HepG2 (cell line): Measurements from ENCODE around the gene SNX30. TPM values are rescaled to one million over a fixed set of nuclear protein-coding genes. Genes with fewer than 3 reads are reported as not detected.

Source experiments
- CCDC6 ChIP-seq: sonication (generic); formaldehyde crosslinking; IDR thresholded peaks from 2 replicates; pipeline ENCODE4 v1.8.1; 2022; ENCODE audit warnings: mild to moderate bottlenecking, missing genetic modification reagents, moderate library complexity
- ETV5 ChIP-seq: IDR thresholded peaks from 2 replicates; pipeline ENCODE4 v1.6.1; 2018; ENCODE audit warnings: missing biosample characterization, missing genetic modification reagents, inconsistent platforms, borderline replicate concordance
- KLF16 ChIP-seq, 2 experiments: sonication (generic) in 1 of 2; formaldehyde crosslinking in 1 of 2; IDR thresholded peaks; 2 replicates each; pipeline versions ENCODE4 v1.6.1 to v1.8.0; 2016 to 2023; ENCODE audit warnings: missing genetic modification reagents in 2 of 2, missing compliant biosample characterization in 1 of 2
- MBNL3 ChIP-seq: fragments of 250-450 bp; sonication (Bioruptor Pico); conservative IDR thresholded peaks from 2 replicates; pipeline ENCODE4 v1.8.0; 2022; ENCODE audit warnings: mild to moderate bottlenecking, inconsistent platforms
- NPAS2 ChIP-seq: sonication (generic); formaldehyde crosslinking; IDR thresholded peaks from 2 replicates; pipeline ENCODE4 v1.8.0; 2022; ENCODE audit warnings: mild to moderate bottlenecking, missing genetic modification reagents, borderline replicate concordance
- NRL ChIP-seq: sonication (generic); formaldehyde crosslinking; IDR thresholded peaks from 2 replicates; pipeline ENCODE4 v1.5.0; 2020; ENCODE audit warnings: missing genetic modification reagents, mild to moderate bottlenecking, moderate library complexity, borderline replicate concordance
- ZBTB20 ChIP-seq: sonication (generic); formaldehyde crosslinking; IDR thresholded peaks from 2 replicates; pipeline ENCODE4 v1.8.1; 2023; ENCODE audit warnings: missing genetic modification reagents, low read depth, mild to moderate bottlenecking, borderline replicate concordance
- ZNF30 ChIP-seq: sonication (generic); formaldehyde crosslinking; IDR thresholded peaks from 2 replicates; pipeline ENCODE4 v1.5.0; 2020; ENCODE audit warnings: mild to moderate bottlenecking, missing genetic modification reagents
- ZNF329 ChIP-seq: sonication (generic); formaldehyde crosslinking; IDR thresholded peaks from 2 replicates; pipeline ENCODE4 v1.9.0; 2021; ENCODE audit warnings: low read depth, mild to moderate bottlenecking, missing genetic modification reagents
- ZNF331 ChIP-seq: sonication (generic); formaldehyde crosslinking; IDR thresholded peaks from 2 replicates; pipeline ENCODE4 v1.4.0; 2020; ENCODE audit warnings: missing genetic modification reagents
- ZNF615 ChIP-seq: sonication (generic); formaldehyde crosslinking; IDR thresholded peaks from 2 replicates; pipeline ENCODE4 v1.5.0; 2020; ENCODE audit warnings: mild to moderate bottlenecking, missing genetic modification reagents, borderline replicate concordance
- ZNF781 ChIP-seq: sonication (generic); formaldehyde crosslinking; IDR thresholded peaks from 2 replicates; pipeline ENCODE4 v1.5.1; 2020; ENCODE audit warnings: borderline replicate concordance, mild to moderate bottlenecking, missing genetic modification reagents; ENCODE audit errors: not compliant biosample characterization
- ZNF850 ChIP-seq: sonication (generic); formaldehyde crosslinking; conservative IDR thresholded peaks from 2 replicates; pipeline ENCODE4 v1.9.0; 2021; ENCODE audit warnings: mild to moderate bottlenecking, missing genetic modification reagents
- polyA plus RNA-seq, 8 experiments: library from polyadenylated mRNA; depleted of rRNA in 3 of 8; stranded (reverse) in 7 of 8; unstranded in 1 of 8; fragments of >200 nt; fragmentation: Illumina TruSeq in 4 of 8; extraction: Trizol in 4 of 8; gene quantifications; 2 replicates each; pipeline versions ENCODE4 v1.2.1 to v1.2.3, GENCODE V29; 2011 to 2016; ENCODE audit warnings: low read depth in 4 of 8, missing spikeins in 1 of 8, mixed read lengths in 1 of 8; ENCODE audit not compliant: insufficient read depth in 1 of 8
- total RNA-seq, 5 experiments: library from RNA; depleted of rRNA; stranded (reverse); fragments of >200 nt; fragmentation: Illumina TruSeq; extraction: Trizol; gene quantifications; 2 replicates each; pipeline ENCODE4 v1.2.3, GENCODE V29; 2016; ENCODE audit warnings: low read depth in 1 of 5
- TF ChIP-seq, protein P1 (sequence below): sonication (generic); formaldehyde crosslinking; IDR thresholded peaks from 2 replicates; pipeline ENCODE4 v1.4.0; 2020; ENCODE audit warnings: missing genetic modification reagents
- TF ChIP-seq, protein P2 (sequence below): sonication (generic); formaldehyde crosslinking; IDR thresholded peaks from 2 replicates; pipeline ENCODE4 v1.4.0; 2020; ENCODE audit warnings: missing genetic modification reagents
- TF ChIP-seq, protein P3 (sequence below): sonication (generic); formaldehyde crosslinking; IDR thresholded peaks from 2 replicates; pipeline ENCODE4 v1.4.0; 2020; ENCODE audit warnings: missing genetic modification reagents, mild to moderate bottlenecking, borderline replicate concordance
- TF ChIP-seq, protein P4 (sequence below): sonication (generic); formaldehyde crosslinking; IDR thresholded peaks from 2 replicates; pipeline ENCODE4 v1.5.1; 2020; ENCODE audit warnings: missing genetic modification reagents, mild to moderate bottlenecking, borderline replicate concordance
- TF ChIP-seq, protein P5 (sequence below): sonication (generic); formaldehyde crosslinking; conservative IDR thresholded peaks from 2 replicates; pipeline ENCODE4 v1.4.0; 2020; ENCODE audit warnings: missing genetic modification reagents

SNX30 gene
- total and polyA plus RNA-seq, 2 of the 13 experiments (the other 11 are each of a cell fraction or from before 2014, with no cell fraction given), result 4.4 to 12.4 TPM

DNA sequence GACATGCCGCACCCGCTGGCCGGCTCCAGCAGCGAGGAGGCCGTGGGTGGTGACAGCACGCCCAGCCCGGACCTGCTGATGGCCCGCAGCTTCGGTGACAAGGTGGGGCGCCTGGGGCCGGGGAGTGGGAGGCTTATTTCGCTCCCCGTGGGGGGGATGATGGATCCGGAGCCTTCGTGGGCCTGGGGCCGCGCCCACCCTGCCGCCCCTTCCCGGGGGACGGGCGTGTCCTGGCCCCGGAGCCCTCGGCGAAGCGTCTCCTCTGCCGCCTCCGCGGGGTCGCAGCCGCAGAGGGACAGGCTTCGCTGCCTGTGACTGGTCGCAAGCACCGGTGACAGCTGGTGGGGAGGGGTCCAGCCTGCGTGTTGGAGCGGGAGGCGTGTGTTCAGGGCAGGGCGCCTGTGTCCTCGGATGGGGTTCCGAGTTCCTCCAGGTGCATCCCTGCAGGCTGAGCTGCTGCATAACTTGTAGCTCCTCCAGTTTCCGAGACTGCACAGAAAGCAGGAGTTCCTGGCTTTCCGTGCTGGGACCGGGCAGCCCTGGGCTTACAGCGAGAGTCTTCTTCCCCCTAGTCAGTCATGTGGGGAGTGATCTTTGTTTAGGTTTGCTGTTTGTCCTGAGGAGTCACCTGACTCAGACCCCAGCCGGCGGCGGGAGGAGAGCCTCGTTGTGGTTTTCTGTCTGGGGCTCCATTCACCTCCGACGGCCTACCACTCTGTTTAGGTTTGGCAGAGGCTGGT lies 666 bp downstream of the SNX30 start (continued):
- TF ChIP-seq, protein P1, sequence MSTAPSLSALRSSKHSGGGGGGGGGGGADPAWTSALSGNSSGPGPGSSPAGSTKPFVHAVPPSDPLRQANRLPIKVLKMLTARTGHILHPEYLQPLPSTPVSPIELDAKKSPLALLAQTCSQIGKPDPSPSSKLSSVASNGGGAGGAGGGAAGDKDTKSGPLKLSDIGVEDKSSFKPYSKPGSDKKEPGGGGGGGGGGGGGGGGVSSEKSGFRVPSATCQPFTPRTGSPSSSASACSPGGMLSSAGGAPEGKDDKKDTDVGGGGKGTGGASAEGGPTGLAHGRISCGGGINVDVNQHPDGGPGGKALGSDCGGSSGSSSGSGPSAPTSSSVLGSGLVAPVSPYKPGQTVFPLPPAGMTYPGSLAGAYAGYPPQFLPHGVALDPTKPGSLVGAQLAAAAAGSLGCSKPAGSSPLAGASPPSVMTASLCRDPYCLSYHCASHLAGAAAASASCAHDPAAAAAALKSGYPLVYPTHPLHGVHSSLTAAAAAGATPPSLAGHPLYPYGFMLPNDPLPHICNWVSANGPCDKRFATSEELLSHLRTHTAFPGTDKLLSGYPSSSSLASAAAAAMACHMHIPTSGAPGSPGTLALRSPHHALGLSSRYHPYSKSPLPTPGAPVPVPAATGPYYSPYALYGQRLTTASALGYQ (CRISPR knock-in tag), result peak; percentile 38; the same call in 1 of the 2 replicates
- TF ChIP-seq ZNF615 (CRISPR knock-in tag), result no peak
- 0 out of 2 replicates have a peak, but pooled peaks have one; percentile 50 for TF ChIP-seq ZNF329 (CRISPR knock-in tag)
- no peak for TF ChIP-seq MBNL3 (CRISPR knock-in tag)
- TF ChIP-seq, protein P2, sequence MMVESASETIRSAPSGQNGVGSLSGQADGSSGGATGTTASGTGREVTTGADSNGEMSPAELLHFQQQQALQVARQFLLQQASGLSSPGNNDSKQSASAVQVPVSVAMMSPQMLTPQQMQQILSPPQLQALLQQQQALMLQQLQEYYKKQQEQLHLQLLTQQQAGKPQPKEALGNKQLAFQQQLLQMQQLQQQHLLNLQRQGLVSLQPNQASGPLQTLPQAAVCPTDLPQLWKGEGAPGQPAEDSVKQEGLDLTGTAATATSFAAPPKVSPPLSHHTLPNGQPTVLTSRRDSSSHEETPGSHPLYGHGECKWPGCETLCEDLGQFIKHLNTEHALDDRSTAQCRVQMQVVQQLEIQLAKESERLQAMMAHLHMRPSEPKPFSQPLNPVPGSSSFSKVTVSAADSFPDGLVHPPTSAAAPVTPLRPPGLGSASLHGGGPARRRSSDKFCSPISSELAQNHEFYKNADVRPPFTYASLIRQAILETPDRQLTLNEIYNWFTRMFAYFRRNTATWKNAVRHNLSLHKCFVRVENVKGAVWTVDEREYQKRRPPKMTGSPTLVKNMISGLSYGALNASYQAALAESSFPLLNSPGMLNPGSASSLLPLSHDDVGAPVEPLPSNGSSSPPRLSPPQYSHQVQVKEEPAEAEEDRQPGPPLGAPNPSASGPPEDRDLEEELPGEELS (CRISPR knock-in tag), result no peak
- TF ChIP-seq, protein P3, sequence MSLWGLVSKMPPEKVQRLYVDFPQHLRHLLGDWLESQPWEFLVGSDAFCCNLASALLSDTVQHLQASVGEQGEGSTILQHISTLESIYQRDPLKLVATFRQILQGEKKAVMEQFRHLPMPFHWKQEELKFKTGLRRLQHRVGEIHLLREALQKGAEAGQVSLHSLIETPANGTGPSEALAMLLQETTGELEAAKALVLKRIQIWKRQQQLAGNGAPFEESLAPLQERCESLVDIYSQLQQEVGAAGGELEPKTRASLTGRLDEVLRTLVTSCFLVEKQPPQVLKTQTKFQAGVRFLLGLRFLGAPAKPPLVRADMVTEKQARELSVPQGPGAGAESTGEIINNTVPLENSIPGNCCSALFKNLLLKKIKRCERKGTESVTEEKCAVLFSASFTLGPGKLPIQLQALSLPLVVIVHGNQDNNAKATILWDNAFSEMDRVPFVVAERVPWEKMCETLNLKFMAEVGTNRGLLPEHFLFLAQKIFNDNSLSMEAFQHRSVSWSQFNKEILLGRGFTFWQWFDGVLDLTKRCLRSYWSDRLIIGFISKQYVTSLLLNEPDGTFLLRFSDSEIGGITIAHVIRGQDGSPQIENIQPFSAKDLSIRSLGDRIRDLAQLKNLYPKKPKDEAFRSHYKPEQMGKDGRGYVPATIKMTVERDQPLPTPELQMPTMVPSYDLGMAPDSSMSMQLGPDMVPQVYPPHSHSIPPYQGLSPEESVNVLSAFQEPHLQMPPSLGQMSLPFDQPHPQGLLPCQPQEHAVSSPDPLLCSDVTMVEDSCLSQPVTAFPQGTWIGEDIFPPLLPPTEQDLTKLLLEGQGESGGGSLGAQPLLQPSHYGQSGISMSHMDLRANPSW (CRISPR knock-in tag), result no peak
- TF ChIP-seq ZNF850 (CRISPR knock-in tag), result no peak
- TF ChIP-seq, protein P4, sequence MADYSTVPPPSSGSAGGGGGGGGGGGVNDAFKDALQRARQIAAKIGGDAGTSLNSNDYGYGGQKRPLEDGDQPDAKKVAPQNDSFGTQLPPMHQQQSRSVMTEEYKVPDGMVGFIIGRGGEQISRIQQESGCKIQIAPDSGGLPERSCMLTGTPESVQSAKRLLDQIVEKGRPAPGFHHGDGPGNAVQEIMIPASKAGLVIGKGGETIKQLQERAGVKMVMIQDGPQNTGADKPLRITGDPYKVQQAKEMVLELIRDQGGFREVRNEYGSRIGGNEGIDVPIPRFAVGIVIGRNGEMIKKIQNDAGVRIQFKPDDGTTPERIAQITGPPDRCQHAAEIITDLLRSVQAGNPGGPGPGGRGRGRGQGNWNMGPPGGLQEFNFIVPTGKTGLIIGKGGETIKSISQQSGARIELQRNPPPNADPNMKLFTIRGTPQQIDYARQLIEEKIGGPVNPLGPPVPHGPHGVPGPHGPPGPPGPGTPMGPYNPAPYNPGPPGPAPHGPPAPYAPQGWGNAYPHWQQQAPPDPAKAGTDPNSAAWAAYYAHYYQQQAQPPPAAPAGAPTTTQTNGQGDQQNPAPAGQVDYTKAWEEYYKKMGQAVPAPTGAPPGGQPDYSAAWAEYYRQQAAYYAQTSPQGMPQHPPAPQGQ (CRISPR knock-in tag), result 0 out of 2 replicates have a peak, but pooled peaks have one; percentile 14
- TF ChIP-seq, protein P5, sequence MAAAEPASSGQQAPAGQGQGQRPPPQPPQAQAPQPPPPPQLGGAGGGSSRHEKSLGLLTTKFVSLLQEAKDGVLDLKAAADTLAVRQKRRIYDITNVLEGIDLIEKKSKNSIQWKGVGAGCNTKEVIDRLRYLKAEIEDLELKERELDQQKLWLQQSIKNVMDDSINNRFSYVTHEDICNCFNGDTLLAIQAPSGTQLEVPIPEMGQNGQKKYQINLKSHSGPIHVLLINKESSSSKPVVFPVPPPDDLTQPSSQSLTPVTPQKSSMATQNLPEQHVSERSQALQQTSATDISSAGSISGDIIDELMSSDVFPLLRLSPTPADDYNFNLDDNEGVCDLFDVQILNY (CRISPR knock-in tag), result peak; percentile 31; the same call in 1 of the 2 replicates
- TF ChIP-seq ZNF331, result peak; percentile 19; the same call in 1 of the 2 replicates
- TF ChIP-seq NPAS2 (CRISPR knock-in tag), result no peak
- 0 out of 2 replicates have a peak, but pooled peaks have one; percentile 20 for TF ChIP-seq ZNF30 (CRISPR knock-in tag)
- TF ChIP-seq KLF16 (CRISPR knock-in tag; IDR thresholded peaks at IDR 0.05), result no peak
- TF ChIP-seq ZBTB20, result 0 out of 2 replicates have a peak, but pooled peaks have one; percentile 17
- no peak for TF ChIP-seq ETV5 (CRISPR knock-in tag)
- TF ChIP-seq NRL (CRISPR knock-in tag), result peak; percentile 38; the same call in 1 of the 2 replicates
- peak; percentile 30 for TF ChIP-seq ZNF781 (CRISPR knock-in tag)
- 0 out of 2 replicates have a peak, but pooled peaks have one; percentile 69 for TF ChIP-seq CCDC6 (CRISPR knock-in tag)
